D721Med (cell line): ENCODE data around the gene AMELY.
"Not testable (repeated sequence)": the region's sequence is repeated elsewhere in the genome, so short reads cannot be mapped to it uniquely, and the experiment has no call there.

Experiments used
- DNase-seq: peaks from one replicate; pipeline ENCODE4 v3.0.0; 2011; ENCODE audit warnings: low spot score; ENCODE audit not compliant: insufficient read length
- FAIRE-seq: peaks from 2 replicates; lab custom pipeline; 2011; peaks lifted over from hg19 to GRCh38; lab: Jason Lieb, UNC
- TF ChIP-seq, protein P1 (sequence below): IDR thresholded peaks from 2 replicates; pipeline ENCODE4 v1.5.1; 2012; ENCODE audit warnings: mild to moderate bottlenecking, control low read depth; ENCODE audit not compliant: insufficient read depth; ENCODE audit errors: missing control alignments

The AMELY gene

DNA sequence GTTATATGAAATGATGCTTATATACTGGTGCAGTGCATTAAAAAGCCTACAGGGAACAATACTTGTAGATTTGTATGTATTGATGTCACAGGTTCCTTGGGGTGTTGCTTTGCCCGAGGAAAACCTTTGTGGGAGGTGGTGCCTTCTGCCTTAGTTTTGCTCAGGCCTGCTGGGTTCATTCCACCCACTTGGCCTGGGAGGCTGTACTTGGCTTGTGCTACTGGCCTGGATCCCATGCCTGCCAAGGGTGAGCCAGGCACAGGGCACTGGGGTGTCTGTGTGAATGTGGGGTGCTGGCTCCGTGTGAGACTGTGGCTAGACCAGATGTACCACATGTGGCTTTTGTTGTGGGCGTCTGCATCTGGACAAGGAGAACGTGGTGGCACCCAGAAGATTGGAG is 16.7 kb upstream of the AMELY start:
- DNase-seq, result no peak
- TF ChIP-seq, protein P1, sequence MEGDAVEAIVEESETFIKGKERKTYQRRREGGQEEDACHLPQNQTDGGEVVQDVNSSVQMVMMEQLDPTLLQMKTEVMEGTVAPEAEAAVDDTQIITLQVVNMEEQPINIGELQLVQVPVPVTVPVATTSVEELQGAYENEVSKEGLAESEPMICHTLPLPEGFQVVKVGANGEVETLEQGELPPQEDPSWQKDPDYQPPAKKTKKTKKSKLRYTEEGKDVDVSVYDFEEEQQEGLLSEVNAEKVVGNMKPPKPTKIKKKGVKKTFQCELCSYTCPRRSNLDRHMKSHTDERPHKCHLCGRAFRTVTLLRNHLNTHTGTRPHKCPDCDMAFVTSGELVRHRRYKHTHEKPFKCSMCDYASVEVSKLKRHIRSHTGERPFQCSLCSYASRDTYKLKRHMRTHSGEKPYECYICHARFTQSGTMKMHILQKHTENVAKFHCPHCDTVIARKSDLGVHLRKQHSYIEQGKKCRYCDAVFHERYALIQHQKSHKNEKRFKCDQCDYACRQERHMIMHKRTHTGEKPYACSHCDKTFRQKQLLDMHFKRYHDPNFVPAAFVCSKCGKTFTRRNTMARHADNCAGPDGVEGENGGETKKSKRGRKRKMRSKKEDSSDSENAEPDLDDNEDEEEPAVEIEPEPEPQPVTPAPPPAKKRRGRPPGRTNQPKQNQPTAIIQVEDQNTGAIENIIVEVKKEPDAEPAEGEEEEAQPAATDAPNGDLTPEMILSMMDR, result no peak
- no peak for FAIRE-seq

DNA sequence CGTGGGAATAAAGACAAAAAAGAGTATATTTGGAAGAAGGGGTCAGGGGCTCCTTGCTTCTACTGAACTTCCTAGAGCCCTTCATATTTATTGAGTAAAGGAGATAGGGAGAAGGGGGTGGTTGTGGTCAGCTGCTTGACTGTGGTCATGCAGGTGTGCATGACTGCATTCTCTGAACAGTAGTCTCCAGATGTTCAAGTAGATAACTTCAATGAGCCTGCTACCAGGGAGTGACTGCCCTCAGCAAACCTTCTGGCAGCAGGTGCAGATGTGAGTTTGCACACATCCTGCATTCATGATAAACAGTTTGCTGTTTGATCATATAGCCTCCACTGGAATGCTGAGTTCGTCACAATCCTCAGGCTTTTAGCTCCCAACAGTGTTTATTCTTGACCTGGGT is 9.5 kb upstream of the AMELY start:
- DNase-seq (no peak), FAIRE-seq (no peak)
- TF ChIP-seq, protein P1, result no peak

DNA sequence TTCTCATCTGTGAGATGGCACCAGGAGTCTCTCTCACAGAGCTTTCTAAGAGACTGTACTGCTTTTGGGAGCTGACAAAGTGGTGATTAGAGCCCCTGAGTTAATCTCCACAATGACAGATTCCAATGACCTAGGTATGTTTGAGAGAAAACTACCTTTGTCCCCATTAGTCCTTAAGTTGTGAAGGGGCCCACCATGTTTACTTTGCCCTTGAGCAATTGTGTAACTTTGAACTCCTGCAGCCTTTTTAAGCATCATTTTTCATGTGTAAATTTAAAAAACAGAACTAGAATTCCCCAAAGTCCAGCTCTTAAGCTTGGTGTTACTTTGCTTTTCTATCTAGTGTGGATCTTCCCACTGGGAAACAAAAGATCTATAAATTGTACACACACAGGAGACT is 1.8 kb upstream of the AMELY start:
- TF ChIP-seq, protein P1, result no peak
- DNase-seq, result no peak
- FAIRE-seq, result no peak

DNA sequence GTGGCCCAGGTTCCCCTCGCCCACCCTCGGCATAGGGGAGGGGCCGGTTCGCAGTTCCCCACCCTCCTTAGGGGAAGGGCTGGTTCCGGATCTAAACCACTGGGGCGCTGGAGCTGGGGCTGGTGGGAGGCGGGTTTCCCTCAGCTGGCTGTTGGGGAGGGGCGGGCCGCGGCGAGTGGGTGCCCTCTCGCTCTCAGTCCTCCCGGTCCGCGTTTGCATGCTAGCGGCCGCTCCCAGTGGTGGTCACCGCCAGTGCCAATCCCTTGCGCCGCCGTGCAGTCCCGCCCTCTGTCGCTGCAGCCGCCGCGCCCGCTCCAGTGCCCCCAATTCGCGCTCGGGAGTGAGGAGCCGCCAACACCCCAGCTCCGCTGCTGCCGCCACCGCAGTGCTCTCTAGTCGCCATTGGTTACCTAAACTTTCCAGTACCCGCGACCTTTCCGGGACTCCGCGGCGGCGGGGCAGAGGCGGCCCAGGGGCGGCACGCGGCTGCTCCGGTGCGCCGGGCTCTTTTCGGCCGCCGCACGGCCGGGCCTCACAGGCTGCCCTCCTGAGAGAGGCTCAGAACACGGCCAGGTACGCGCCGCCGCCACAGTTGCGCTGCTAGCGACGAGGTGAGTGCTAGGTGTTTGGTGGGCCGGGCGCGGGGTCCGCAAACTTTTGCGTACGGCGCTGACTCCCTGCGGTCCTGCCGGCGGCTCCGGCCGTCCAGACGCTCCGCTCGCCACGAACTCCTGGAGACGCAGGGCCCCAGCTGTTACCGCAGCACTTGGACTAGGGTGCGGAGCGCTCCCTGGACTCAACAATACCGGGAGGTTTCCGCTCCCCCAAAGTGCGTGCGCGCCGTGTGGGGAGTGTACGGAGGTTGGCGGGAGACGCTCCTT is 940 bp downstream of the AMELY start, which contains the start of gene TBL1Y:
TSS of gene TBL1Y (plus strand) at position 326 of the 881 bp plus-strand sequence. CDS start 114,388 bp downstream, outside the sequence.
- FAIRE-seq (no peak), DNase-seq (no peak)

DNA sequence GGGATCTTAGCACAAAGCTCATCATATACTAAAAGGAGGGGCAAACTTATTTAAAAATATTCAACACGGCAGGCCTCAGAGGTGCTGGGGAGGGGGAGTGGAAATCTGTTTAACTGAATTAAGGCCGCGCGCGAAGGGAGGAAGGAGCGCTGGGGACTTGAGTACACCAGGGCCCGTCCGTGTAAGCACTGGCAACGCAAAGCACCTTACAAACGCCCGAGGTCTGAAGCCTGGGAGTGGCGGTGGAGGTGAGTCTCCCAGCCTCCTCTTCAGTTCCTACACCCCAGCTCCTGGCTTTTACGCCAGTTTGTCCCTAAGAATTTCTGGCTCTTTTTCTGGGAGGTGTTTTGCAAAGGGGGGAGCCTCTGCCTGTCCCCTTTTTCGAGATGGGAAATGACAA is 1.7 kb downstream of the AMELY start:
- TF ChIP-seq, protein P1, result no peak
- no peak for DNase-seq
- FAIRE-seq, result no peak

More for the DNA sequence above, 940 bp downstream of the AMELY start, which contains the start of gene TBL1Y:
- TF ChIP-seq, protein P1, result no peak

DNA sequence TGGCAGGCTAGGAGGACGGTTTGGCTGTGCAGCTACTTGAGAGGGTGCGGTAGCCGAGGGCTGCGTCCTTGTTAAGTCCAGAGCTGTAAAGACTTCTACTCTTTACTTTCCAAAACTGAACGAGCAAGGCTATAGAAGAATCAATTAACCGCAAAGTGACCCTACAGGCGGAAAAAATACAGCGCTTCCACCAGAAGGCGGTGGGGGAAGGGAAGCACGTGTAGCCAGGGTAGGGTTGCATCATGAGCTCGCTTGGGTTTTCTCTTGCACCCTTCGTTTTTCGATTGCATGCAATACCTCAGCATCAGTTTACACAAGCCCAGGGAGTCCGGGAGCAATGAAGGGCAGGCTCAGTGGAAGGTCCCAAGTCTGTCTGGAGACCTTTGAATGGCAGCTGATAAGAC is 2.4 kb downstream of the AMELY start:
- FAIRE-seq, result no peak
- TF ChIP-seq, protein P1, result no peak
- no peak for DNase-seq

DNA sequence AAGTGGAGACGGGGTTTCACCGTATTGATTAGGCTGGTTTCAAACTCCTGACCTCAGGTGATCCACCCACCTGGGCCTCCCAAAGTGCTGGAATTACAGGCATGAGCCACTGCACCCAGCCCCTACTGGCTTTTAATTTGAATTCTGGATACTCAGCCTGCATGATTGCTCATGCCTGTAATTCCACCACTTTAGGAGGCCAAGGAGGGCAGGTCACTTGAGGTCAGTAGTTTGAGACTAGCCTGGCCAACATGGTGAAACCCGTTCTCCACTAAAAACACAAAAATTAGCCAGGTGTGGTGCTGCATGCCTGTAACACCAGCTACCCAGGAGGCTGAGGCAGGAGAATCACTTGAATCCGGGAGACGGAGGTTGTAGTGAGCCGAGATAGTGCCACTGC is 3.5 kb downstream of the AMELY start:
- FAIRE-seq, DNase-seq: not testable (repeated sequence)
